ENCODE measurements around the gene ROPN1.

Gene ROPN1

GRCh38 chr3:123951522-123952447 lies 40.1 kb downstream of the ROPN1 start:
- H3K4me3 ChIP-seq (ENCODE audit: control insufficient read depth in 1 of 7, extremely low read depth in 1 of 7, insufficient read depth in 4 of 7, low read depth in 2 of 7, low read length in 6 of 7): no peak overlapping the region
- WGBS (ENCODE audit: insufficient coverage): 98% methylated on average over 4 of the region's 6 CpGs
- DNase-seq: no peak
- ChIA-PET CTCF (interaction anchor here (1.5 kb wide), 1 partner anchor 10 kb away, joined by 4 read pairs; no protein-coding TSS in a partner anchor), POLR2A (no interaction called here)
- no peaks in the 10 kb centered on the region for H3K9me3 ChIP-seq (ENCODE audit: control extremely low read depth in 1 of 5, control insufficient read depth in 4 of 5, insufficient read depth in 2 of 5, low read depth in 1 of 5, low read length in 4 of 5)
- H3K36me3 ChIP-seq (ENCODE audit: control insufficient read depth in 4 of 4, insufficient read depth in 4 of 4, low read length in 3 of 4): peaks cover under 1 to 54% (median 38%) of the 10 kb centered on the region in 4 experiments
- no peaks in the 10 kb centered on the region for H3K27me3 ChIP-seq (replicated peaks in 2 of 5; ENCODE audit: control insufficient read depth in 4 of 5, insufficient read depth in 5 of 5, low read length in 4 of 5)
- no peaks in the 10 kb centered on the region for H3K4me1 ChIP-seq (ENCODE audit: control extremely low read depth in 1 of 4, control insufficient read depth in 4 of 4, insufficient read depth in 4 of 4, low read length in 3 of 4)
- H3K27ac ChIP-seq (ENCODE audit: insufficient read depth in 1 of 2, low read depth in 1 of 2, low read length in 2 of 2, poor library complexity in 1 of 2, severe bottlenecking in 2 of 2): no peak overlapping the region

- no peak for DNase-seq
These were observed 42.3 kb downstream of the ROPN1 start for GRCh38 chr3:123949641-123950040.

GRCh38 chr3:123948449-123948848 lies 43.5 kb downstream of the ROPN1 start:
- 80% methylated on average over 1 of the region's 9 CpGs for WGBS (ENCODE audit: insufficient coverage)
- Histone ChIP-seq H3K36me3 (ENCODE audit: control insufficient read depth in 4 of 4, insufficient read depth in 4 of 4, low read length in 3 of 4) (peaks cover 5 to 62% (median 41%) of the 10 kb centered on the region in 4 experiments), H3K27me3 (replicated peaks in 2 of 5; ENCODE audit: control insufficient read depth in 4 of 5, insufficient read depth in 5 of 5, low read length in 4 of 5) (no peaks in the 10 kb centered on the region), H3K27ac (ENCODE audit: insufficient read depth in 1 of 2, low read depth in 1 of 2, low read length in 2 of 2, poor library complexity in 1 of 2, severe bottlenecking in 2 of 2) (no peak overlapping the region), H3K4me3 (ENCODE audit: control insufficient read depth in 1 of 7, extremely low read depth in 1 of 7, insufficient read depth in 4 of 7, low read depth in 2 of 7, low read length in 6 of 7) (no peak overlapping the region), H3K9me3 (ENCODE audit: control extremely low read depth in 1 of 5, control insufficient read depth in 4 of 5, insufficient read depth in 2 of 5, low read depth in 1 of 5, low read length in 4 of 5) (no peaks in the 10 kb centered on the region), H3K4me1 (ENCODE audit: control extremely low read depth in 1 of 4, control insufficient read depth in 4 of 4, insufficient read depth in 4 of 4, low read length in 3 of 4) (no peaks in the 10 kb centered on the region)
- CTCF ChIA-PET: no interaction called here
- POLR2A ChIA-PET: interaction anchor here (0.7 kb wide), 1 partner anchor 41 kb away, joined by 3 read pairs; no protein-coding TSS in a partner anchor
- no peak for DNase-seq

More at GRCh38 chr3:123949641-123950040, 42.3 kb downstream of the ROPN1 start:
- peaks cover 5 to 57% (median 41%) of the 10 kb centered on the region in 4 experiments for H3K36me3 ChIP-seq (ENCODE audit: control insufficient read depth in 4 of 4, insufficient read depth in 4 of 4, low read length in 3 of 4)
- H3K4me3 ChIP-seq (ENCODE audit: control insufficient read depth in 1 of 7, extremely low read depth in 1 of 7, insufficient read depth in 4 of 7, low read depth in 2 of 7, low read length in 6 of 7): no peak overlapping the region
- H3K9me3 ChIP-seq (ENCODE audit: control extremely low read depth in 1 of 5, control insufficient read depth in 4 of 5, insufficient read depth in 2 of 5, low read depth in 1 of 5, low read length in 4 of 5): no peaks in the 10 kb centered on the region
- ChIA-PET POLR2A (no interaction called here), CTCF (no interaction called here)
- no peaks in the 10 kb centered on the region for H3K4me1 ChIP-seq (ENCODE audit: control extremely low read depth in 1 of 4, control insufficient read depth in 4 of 4, insufficient read depth in 4 of 4, low read length in 3 of 4)
- WGBS (ENCODE audit: insufficient coverage): 91% methylated on average over 1 of the region's 2 CpGs
- no peaks in the 10 kb centered on the region for H3K27me3 ChIP-seq (replicated peaks in 2 of 5; ENCODE audit: control insufficient read depth in 4 of 5, insufficient read depth in 5 of 5, low read length in 4 of 5)
- no peak overlapping the region for H3K27ac ChIP-seq (ENCODE audit: insufficient read depth in 1 of 2, low read depth in 1 of 2, low read length in 2 of 2, poor library complexity in 1 of 2, severe bottlenecking in 2 of 2)

GRCh38 chr3:123947482-123947881 lies 44.4 kb downstream of the ROPN1 start:
- POLR2A ChIA-PET: no interaction called here
- Histone ChIP-seq H3K36me3 (ENCODE audit: control insufficient read depth in 4 of 4, insufficient read depth in 4 of 4, low read length in 3 of 4) (peaks cover 6 to 61% (median 35%) of the 10 kb centered on the region in 4 experiments), H3K4me3 (ENCODE audit: control insufficient read depth in 1 of 7, extremely low read depth in 1 of 7, insufficient read depth in 4 of 7, low read depth in 2 of 7, low read length in 6 of 7) (no peak overlapping the region), H3K27me3 (replicated peaks in 2 of 5; ENCODE audit: control insufficient read depth in 4 of 5, insufficient read depth in 5 of 5, low read length in 4 of 5) (no peaks in the 10 kb centered on the region), H3K9me3 (ENCODE audit: control extremely low read depth in 1 of 5, control insufficient read depth in 4 of 5, insufficient read depth in 2 of 5, low read depth in 1 of 5, low read length in 4 of 5) (no peaks in the 10 kb centered on the region), H3K27ac (ENCODE audit: insufficient read depth in 1 of 2, low read depth in 1 of 2, low read length in 2 of 2, poor library complexity in 1 of 2, severe bottlenecking in 2 of 2) (no peak overlapping the region), H3K4me1 (ENCODE audit: control extremely low read depth in 1 of 4, control insufficient read depth in 4 of 4, insufficient read depth in 4 of 4, low read length in 3 of 4) (no peaks in the 10 kb centered on the region)
- DNase-seq: no peak
- CTCF ChIA-PET: no interaction called here

GRCh38 chr3:123941542-123941941 lies 50.4 kb downstream of the ROPN1 start:
- peaks cover 8 to 39% (median 21%) of the 10 kb centered on the region in 4 experiments for H3K36me3 ChIP-seq (ENCODE audit: control insufficient read depth in 4 of 4, insufficient read depth in 4 of 4, low read length in 3 of 4)
- WGBS (ENCODE audit: insufficient coverage): no CpG with 5 or more reads among the region's 1 CpG
- CTCF ChIA-PET: interaction anchor here (1.0 to 3.0 kb wide), 9 partner anchors 10 to 138 kb away, joined by 3 to 9 read pairs (median 5); no protein-coding TSS in a partner anchor

GRCh38 chr3:123941121-123941520 lies 50.8 kb downstream of the ROPN1 start:
- CTCF ChIA-PET: interaction anchor here (0.8 to 3.0 kb wide), 10 partner anchors 10 to 340 kb away, joined by 3 to 9 read pairs (median 5); no protein-coding TSS in a partner anchor
- Histone ChIP-seq H3K27ac (ENCODE audit: insufficient read depth in 1 of 2, low read depth in 1 of 2, low read length in 2 of 2, poor library complexity in 1 of 2, severe bottlenecking in 2 of 2) (no peak overlapping the region), H3K9me3 (ENCODE audit: control extremely low read depth in 1 of 5, control insufficient read depth in 4 of 5, insufficient read depth in 2 of 5, low read depth in 1 of 5, low read length in 4 of 5) (no peaks in the 10 kb centered on the region), H3K4me3 (ENCODE audit: control insufficient read depth in 1 of 7, extremely low read depth in 1 of 7, insufficient read depth in 4 of 7, low read depth in 2 of 7, low read length in 6 of 7) (no peak overlapping the region), H3K27me3 (replicated peaks in 2 of 5; ENCODE audit: control insufficient read depth in 4 of 5, insufficient read depth in 5 of 5, low read length in 4 of 5) (no peaks in the 10 kb centered on the region), H3K36me3 (ENCODE audit: control insufficient read depth in 4 of 4, insufficient read depth in 4 of 4, low read length in 3 of 4) (peaks cover 5 to 38% (median 21%) of the 10 kb centered on the region in 4 experiments), H3K4me1 (ENCODE audit: control extremely low read depth in 1 of 4, control insufficient read depth in 4 of 4, insufficient read depth in 4 of 4, low read length in 3 of 4) (peaks cover 0 to 4% (median 0%) of the 10 kb centered on the region in 4 experiments)
- POLR2A ChIA-PET: no interaction called here
- WGBS (ENCODE audit: insufficient coverage): no CpG with 5 or more reads among the region's 2 CpGs
- DNase-seq: peak; percentile 5 to 21 (median 16)

More at GRCh38 chr3:123941542-123941941, 50.4 kb downstream of the ROPN1 start:
- no peaks in the 10 kb centered on the region for H3K9me3 ChIP-seq (ENCODE audit: control extremely low read depth in 1 of 5, control insufficient read depth in 4 of 5, insufficient read depth in 2 of 5, low read depth in 1 of 5, low read length in 4 of 5)
- POLR2A ChIA-PET: no interaction called here
- H3K4me1 ChIP-seq (ENCODE audit: control extremely low read depth in 1 of 4, control insufficient read depth in 4 of 4, insufficient read depth in 4 of 4, low read length in 3 of 4): peaks cover 0 to 4% (median 0%) of the 10 kb centered on the region in 4 experiments
- H3K4me3 ChIP-seq (ENCODE audit: control insufficient read depth in 1 of 7, extremely low read depth in 1 of 7, insufficient read depth in 4 of 7, low read depth in 2 of 7, low read length in 6 of 7): no peak overlapping the region
- H3K27me3 ChIP-seq (replicated peaks in 2 of 5; ENCODE audit: control insufficient read depth in 4 of 5, insufficient read depth in 5 of 5, low read length in 4 of 5): no peaks in the 10 kb centered on the region
- no peak for DNase-seq
- H3K27ac ChIP-seq (ENCODE audit: insufficient read depth in 1 of 2, low read depth in 1 of 2, low read length in 2 of 2, poor library complexity in 1 of 2, severe bottlenecking in 2 of 2): no peak overlapping the region

- Histone ChIP-seq H3K9me3 (ENCODE audit: control extremely low read depth in 1 of 5, control insufficient read depth in 4 of 5, insufficient read depth in 2 of 5, low read depth in 1 of 5, low read length in 4 of 5) (no peaks in the 10 kb centered on the region), H3K36me3 (ENCODE audit: control insufficient read depth in 4 of 4, insufficient read depth in 4 of 4, low read length in 3 of 4) (peaks cover 5 to 34% (median 20%) of the 10 kb centered on the region in 4 experiments), H3K4me1 (ENCODE audit: control extremely low read depth in 1 of 4, control insufficient read depth in 4 of 4, insufficient read depth in 4 of 4, low read length in 3 of 4) (peaks cover 0 to 4% (median 0%) of the 10 kb centered on the region in 4 experiments), H3K27me3 (replicated peaks in 2 of 5; ENCODE audit: control insufficient read depth in 4 of 5, insufficient read depth in 5 of 5, low read length in 4 of 5) (no peaks in the 10 kb centered on the region), H3K27ac (ENCODE audit: insufficient read depth in 1 of 2, low read depth in 1 of 2, low read length in 2 of 2, poor library complexity in 1 of 2, severe bottlenecking in 2 of 2) (no peak overlapping the region), H3K4me3 (ENCODE audit: control insufficient read depth in 1 of 7, extremely low read depth in 1 of 7, insufficient read depth in 4 of 7, low read depth in 2 of 7, low read length in 6 of 7) (no peak overlapping the region)
- WGBS (ENCODE audit: insufficient coverage): no CpG with 5 or more reads among the region's 2 CpGs
- CTCF ChIA-PET: interaction anchor here (3.0 kb wide), 1 partner anchor 8 kb away, joined by 9 read pairs; no protein-coding TSS in a partner anchor
- POLR2A ChIA-PET: no interaction called here
- no peak for DNase-seq
These were observed 52.2 kb downstream of the ROPN1 start for GRCh38 chr3:123939706-123940105.
